ENCODE measurements around the gene ENTPD5. TPM values are rescaled to one million over a fixed set of nuclear protein-coding genes. Genes with fewer than 3 reads are reported as not detected.
"Not testable (repeated sequence)": the region's sequence is repeated elsewhere in the genome, so short reads cannot be mapped to it uniquely, and the experiment has no call there.

Gene ENTPD5
- polyA plus RNA-seq, 1 donor, result 75.2 TPM

DNA sequence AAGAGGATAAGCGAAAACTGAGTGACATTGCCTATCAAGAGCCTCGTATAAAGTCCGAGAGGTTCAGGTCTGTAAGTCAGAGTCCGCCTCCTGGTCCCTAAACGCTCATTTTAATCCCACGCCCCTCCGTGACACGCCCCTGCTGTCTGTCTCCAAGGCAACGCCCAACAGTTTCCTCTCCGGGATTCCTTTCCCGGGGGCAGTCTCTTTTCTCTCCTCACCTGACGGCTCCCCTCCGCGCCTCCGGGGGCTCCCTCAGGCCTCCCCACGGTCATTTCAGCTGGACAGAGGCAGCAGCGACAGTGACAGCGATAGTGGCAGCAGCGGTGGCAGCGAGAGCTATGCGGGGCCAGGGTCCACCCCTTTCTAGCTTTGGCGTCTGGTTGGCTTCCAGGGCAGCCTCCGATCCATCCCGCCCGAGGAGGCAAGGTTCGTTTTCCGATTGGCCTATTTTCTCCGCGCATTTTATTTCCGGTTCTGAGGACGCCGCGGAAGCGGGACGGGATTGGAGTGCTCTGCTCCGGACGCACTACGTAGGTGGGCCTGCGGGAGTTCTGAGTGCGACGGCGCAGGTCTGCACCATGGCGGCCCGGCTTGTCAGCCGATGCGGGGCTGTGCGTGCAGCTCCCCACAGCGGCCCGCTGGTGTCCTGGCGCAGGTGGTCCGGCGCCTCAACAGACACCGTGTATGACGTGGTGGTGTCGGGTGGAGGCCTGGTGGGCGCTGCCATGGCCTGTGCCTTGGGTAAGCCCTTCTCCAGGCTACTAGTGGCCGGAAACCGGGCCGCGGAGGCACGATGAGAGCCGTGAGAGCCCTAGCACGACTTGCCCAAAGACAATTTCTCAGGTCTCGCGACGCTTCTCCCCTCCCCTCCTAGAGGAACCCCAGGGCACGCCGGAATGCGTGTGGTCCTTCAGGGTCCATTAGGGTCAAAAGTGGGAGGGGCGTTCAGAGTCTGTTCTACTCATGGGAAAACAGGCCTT is 69.0 kb downstream of the ENTPD5 start, which contains the start of the genes COQ6 and FAM161B:
TSS of gene COQ6 (plus strand) at position 551 of the 983 bp plus-strand sequence. CDS start at position 582, 31 bp downstream.
TSS of gene FAM161B (minus strand) at position 343 of the 983 bp plus-strand sequence. CDS start at position 275, 68 bp downstream.
- 0% methylated on average over 1 of the region's 70 CpGs for WGBS (ENCODE audit: insufficient coverage, low lambda C conversion rate)
- no peaks in the 10 kb centered on the region for H3K9me3 ChIP-seq (ENCODE audit: control insufficient read depth, low read depth, low read length)
- peak within 1 kb of the TSS; percentile 89 for H3K27ac ChIP-seq (ENCODE audit: low read length)
- peak within 1 kb of the TSS; percentile 94 for H3K4me3 ChIP-seq (ENCODE audit: low read length)
- DNase-seq, result peak; percentile 95 to 98
- peaks cover 10% of the 10 kb centered on the region for H3K36me3 ChIP-seq (ENCODE audit: control insufficient read depth, insufficient read depth, low read length)
- peaks cover 8% of the 10 kb centered on the region for H3K27me3 ChIP-seq (ENCODE audit: control insufficient read depth, insufficient read depth, low read length)
- H3K4me1 ChIP-seq (ENCODE audit: control insufficient read depth, insufficient read depth, low read length), result no peaks in the 10 kb centered on the region

DNA sequence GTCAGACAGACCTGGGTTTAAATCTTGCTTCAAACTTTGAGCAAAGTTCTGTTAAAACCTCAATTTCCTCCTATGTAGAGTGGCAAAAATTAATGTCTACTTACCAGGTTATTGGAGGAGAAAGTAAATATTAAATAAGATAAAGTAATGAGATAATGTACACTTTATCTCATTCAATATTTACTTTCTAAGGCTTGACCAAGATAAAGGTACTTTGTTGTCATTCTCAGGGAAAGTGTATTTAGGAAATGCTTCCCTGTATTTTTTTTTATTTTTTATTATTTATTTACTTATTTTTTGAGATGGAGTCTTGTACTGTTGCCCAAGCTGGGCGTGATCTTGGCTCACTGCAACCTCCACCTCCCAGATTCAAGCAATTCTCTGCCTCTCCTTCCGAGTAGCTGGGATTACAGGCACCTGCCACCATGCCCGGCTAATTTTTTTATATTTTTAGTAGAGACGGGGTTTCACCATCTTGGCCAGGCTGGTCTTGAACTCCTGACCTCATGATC is 73.9 kb downstream of the ENTPD5 start:
- H3K4me3 ChIP-seq (ENCODE audit: low read length), result no peak overlapping the region
- peaks cover 3% of the 10 kb centered on the region for H3K4me1 ChIP-seq (ENCODE audit: control insufficient read depth, insufficient read depth, low read length)
- WGBS (ENCODE audit: insufficient coverage, low lambda C conversion rate), result no CpG with 5 or more reads among the region's 4 CpGs
- peaks cover 21% of the 10 kb centered on the region for H3K36me3 ChIP-seq (ENCODE audit: control insufficient read depth, insufficient read depth, low read length)
- peaks cover 36% of the 10 kb centered on the region for H3K27me3 ChIP-seq (ENCODE audit: control insufficient read depth, insufficient read depth, low read length)
- H3K27ac ChIP-seq (ENCODE audit: low read length), result no peak overlapping the region
- no peaks in the 10 kb centered on the region for H3K9me3 ChIP-seq (ENCODE audit: control insufficient read depth, low read depth, low read length)
- DNase-seq, result peak; percentile 6 to 14

DNA sequence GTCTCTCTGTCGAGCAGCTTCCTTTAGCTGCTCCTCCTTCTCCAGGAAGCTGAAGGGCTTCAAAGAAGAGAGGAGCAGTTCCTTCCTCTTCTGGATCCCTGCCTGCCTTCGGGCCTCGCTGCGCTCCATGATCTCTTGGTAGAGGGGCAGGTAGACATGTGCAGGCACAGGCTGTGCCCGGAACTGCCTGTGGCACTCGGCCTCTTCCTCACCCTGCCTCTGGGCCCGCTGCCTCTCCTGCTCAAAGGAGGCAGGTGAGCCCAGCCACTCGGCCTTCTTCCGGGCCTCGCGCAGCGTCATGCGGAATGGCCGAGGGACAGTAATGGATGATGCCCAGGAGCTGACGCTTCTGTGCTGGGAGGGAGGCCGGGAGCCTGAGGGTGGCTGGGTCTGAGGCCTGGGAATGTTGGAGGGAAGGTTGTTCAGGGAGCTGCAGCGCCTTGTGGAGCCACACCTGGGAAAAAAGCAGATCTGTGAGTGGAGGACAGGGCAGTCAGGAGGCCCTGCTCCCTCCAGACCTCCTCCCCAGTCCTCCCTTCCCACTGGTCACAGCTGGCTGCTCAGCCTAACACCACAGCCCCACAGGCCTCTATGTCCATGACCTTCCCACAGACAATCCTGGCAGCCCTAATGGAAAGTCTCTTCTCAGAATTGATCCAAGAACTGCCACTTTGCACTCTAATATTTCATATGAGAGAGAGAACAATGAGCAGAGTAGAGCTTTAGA is 74.5 kb downstream of the ENTPD5 start:
- Histone ChIP-seq H3K27me3 (ENCODE audit: control insufficient read depth, insufficient read depth, low read length) (peaks cover 42% of the 10 kb centered on the region), H3K36me3 (ENCODE audit: control insufficient read depth, insufficient read depth, low read length) (peaks cover 27% of the 10 kb centered on the region), H3K4me1 (ENCODE audit: control insufficient read depth, insufficient read depth, low read length) (peaks cover 3% of the 10 kb centered on the region), H3K9me3 (ENCODE audit: control insufficient read depth, low read depth, low read length) (no peaks in the 10 kb centered on the region), H3K4me3 (ENCODE audit: low read length) (no peak overlapping the region), H3K27ac (ENCODE audit: low read length) (no peak overlapping the region)
- DNase-seq, result no peak
- WGBS (ENCODE audit: insufficient coverage, low lambda C conversion rate), result no CpG with 5 or more reads among the region's 17 CpGs

DNA sequence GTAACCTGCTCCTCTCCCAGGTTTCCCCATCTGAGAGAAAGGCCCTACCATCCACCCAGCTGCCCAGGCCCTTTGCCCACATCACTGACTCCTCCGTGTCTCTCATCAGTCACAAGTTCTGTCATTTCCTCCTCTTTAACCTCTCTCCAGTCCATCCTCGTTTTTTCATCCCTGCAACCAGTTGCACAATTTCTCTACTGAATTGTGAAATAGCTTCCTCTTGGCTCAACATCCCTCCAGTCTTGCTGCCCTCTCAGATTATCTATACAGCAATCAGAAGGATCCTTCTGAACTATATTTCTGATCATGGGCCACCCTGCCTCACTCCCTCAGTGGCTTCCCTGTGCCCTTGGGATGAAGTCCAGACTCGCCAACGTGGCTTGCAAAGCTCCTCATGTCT is 76.0 kb downstream of the ENTPD5 start:
- DNase-seq, result peak; percentile 52 to 72

DNA sequence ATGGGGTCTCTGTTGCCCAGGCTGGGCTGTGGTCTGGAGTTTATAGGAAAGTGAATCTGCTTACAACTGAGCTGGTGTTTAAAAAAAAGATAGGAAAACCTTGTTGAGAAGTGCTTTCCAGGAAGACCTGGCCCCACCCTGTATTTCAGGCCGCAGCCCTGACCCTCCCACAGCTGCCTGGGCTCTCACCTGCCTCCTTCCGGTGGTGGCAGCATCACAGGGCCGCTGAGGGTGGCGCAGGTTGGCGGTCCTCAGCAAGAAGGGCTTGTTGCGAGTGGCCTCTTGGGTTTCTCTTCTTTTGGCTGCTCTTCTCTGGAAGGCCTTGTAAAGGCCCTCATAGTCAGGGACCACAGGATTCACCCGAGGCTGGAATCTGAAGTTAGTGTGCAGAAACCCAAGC is 76.9 kb downstream of the ENTPD5 start:
- H3K27me3 ChIP-seq (ENCODE audit: control insufficient read depth, insufficient read depth, low read length), result peaks cover 35% of the 10 kb centered on the region
- H3K27ac ChIP-seq (ENCODE audit: low read length), result no peak overlapping the region
- no peak overlapping the region for H3K4me3 ChIP-seq (ENCODE audit: low read length)
- H3K36me3 ChIP-seq (ENCODE audit: control insufficient read depth, insufficient read depth, low read length), result peaks cover 31% of the 10 kb centered on the region
- H3K4me1 ChIP-seq (ENCODE audit: control insufficient read depth, insufficient read depth, low read length), result peaks cover 3% of the 10 kb centered on the region
- WGBS (ENCODE audit: insufficient coverage, low lambda C conversion rate), result no CpG with 5 or more reads among the region's 7 CpGs
- DNase-seq, result no peak
- no peaks in the 10 kb centered on the region for H3K9me3 ChIP-seq (ENCODE audit: control insufficient read depth, low read depth, low read length)

More for the DNA sequence above, 76.0 kb downstream of the ENTPD5 start:
- H3K27me3 ChIP-seq (ENCODE audit: control insufficient read depth, insufficient read depth, low read length), result peaks cover 41% of the 10 kb centered on the region
- no peaks in the 10 kb centered on the region for H3K9me3 ChIP-seq (ENCODE audit: control insufficient read depth, low read depth, low read length)
- H3K4me3 ChIP-seq (ENCODE audit: low read length), result no peak overlapping the region
- WGBS (ENCODE audit: insufficient coverage, low lambda C conversion rate), result 36% methylated on average over 2 of the region's 4 CpGs
- H3K36me3 ChIP-seq (ENCODE audit: control insufficient read depth, insufficient read depth, low read length), result peaks cover 27% of the 10 kb centered on the region
- peaks cover 3% of the 10 kb centered on the region for H3K4me1 ChIP-seq (ENCODE audit: control insufficient read depth, insufficient read depth, low read length)
- H3K27ac ChIP-seq (ENCODE audit: low read length), result no peak overlapping the region

DNA sequence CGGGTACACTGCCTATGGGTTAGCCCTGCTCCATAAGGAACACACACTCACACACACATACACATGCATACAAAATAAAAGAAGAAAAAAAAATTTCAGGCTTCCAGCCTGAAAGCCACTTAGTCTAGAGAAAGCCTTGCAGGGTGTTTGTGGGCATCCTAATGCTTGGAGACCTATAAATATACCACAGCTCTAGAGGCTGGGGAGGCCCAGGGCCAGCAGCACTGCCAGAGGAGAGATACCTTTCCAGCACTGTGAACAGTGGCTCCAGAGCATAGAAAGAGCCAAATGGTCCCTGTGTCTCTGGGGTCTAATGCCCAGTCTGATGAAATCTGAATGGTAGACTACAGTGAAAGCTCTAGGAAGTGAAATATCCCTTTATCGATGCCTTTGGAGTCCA is 82.1 kb downstream of the ENTPD5 start:
- no peak for DNase-seq
- Histone ChIP-seq H3K27me3 (ENCODE audit: control insufficient read depth, insufficient read depth, low read length) (peaks cover 20% of the 10 kb centered on the region), H3K9me3 (ENCODE audit: control insufficient read depth, low read depth, low read length) (no peaks in the 10 kb centered on the region), H3K27ac (ENCODE audit: low read length) (no peak overlapping the region), H3K4me3 (ENCODE audit: low read length) (no peak overlapping the region), H3K4me1 (ENCODE audit: control insufficient read depth, insufficient read depth, low read length) (no peaks in the 10 kb centered on the region), H3K36me3 (ENCODE audit: control insufficient read depth, insufficient read depth, low read length) (peaks cover 44% of the 10 kb centered on the region)
- 100% methylated on average over 1 of the region's 2 CpGs for WGBS (ENCODE audit: insufficient coverage, low lambda C conversion rate)

DNA sequence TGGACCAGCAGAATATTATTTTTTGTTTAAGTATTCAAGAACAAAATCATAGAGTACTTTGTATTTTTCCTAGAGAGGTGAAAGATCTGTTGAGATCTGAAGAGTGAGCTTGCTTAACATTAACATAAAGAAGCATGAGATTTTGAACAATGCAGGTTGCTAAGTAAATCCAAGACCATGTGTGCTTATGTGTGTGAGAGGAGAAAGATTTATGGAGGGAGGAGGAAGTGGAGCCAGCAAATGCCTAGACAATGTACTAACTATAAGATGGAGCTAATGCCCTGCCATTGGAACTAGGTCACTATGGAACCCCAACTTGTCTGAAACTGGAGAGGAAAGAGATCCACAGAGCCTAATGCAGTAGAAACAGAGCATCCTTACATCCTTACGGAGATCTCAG is 82.5 kb downstream of the ENTPD5 start:
- Histone ChIP-seq H3K4me1 (ENCODE audit: control insufficient read depth, insufficient read depth, low read length) (no peaks in the 10 kb centered on the region), H3K4me3 (ENCODE audit: low read length) (no peak overlapping the region), H3K9me3 (ENCODE audit: control insufficient read depth, low read depth, low read length) (no peaks in the 10 kb centered on the region), H3K27ac (ENCODE audit: low read length) (no peak overlapping the region), H3K27me3 (ENCODE audit: control insufficient read depth, insufficient read depth, low read length) (peaks cover 19% of the 10 kb centered on the region), H3K36me3 (ENCODE audit: control insufficient read depth, insufficient read depth, low read length) (peaks cover 47% of the 10 kb centered on the region)
- WGBS (ENCODE audit: insufficient coverage, low lambda C conversion rate), result no CpG with 5 or more reads among the region's 1 CpG
- DNase-seq, result no peak

DNA sequence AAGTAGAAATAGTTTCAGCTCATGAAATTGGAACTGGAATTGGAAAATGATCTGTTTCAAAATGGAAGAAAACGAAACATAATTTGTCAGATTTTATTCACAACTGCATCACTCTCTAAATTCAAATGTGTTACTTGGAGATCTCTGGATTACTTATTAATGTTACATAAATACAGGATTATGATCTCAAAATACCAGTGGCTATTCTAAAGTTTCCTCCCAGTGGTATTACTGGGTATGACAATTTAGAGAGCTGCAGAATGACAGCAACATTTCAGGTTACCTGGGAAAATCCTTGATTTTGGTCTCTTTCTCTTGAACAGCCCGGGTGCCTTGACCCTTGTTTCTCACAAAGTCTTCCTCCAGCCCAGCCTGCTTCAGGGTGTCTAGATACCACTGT is 83.4 kb downstream of the ENTPD5 start:
- Histone ChIP-seq H3K4me3 (ENCODE audit: low read length) (no peak overlapping the region), H3K27me3 (ENCODE audit: control insufficient read depth, insufficient read depth, low read length) (peaks cover 10% of the 10 kb centered on the region), H3K27ac (ENCODE audit: low read length) (no peak overlapping the region), H3K36me3 (ENCODE audit: control insufficient read depth, insufficient read depth, low read length) (peaks cover 52% of the 10 kb centered on the region), H3K4me1 (ENCODE audit: control insufficient read depth, insufficient read depth, low read length) (no peaks in the 10 kb centered on the region), H3K9me3 (ENCODE audit: control insufficient read depth, low read depth, low read length) (no peaks in the 10 kb centered on the region)
- DNase-seq, result no peak
- WGBS (ENCODE audit: insufficient coverage, low lambda C conversion rate), result 100% methylated on average over 1 of the region's 2 CpGs

DNA sequence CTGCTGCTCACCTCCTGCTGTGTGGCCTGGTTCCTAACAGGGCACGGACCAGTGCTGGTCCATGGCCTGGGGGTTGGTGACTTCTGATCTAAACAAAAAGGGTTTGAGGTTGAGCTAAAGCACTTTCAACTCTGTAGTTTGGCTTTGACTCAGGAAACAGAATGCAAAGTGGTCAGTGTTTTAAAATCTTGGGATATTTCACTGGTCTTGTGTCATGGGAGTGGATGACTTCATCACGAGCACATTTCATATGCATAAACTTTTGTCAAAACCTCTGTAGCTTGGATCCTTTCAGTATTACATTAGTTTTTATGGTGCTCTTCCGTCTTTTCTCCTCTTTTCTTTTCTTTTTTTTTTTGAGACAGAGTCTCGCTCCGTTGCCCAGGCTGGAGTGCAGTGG is 94.8 kb downstream of the ENTPD5 start:
- Histone ChIP-seq H3K36me3 (ENCODE audit: control insufficient read depth, insufficient read depth, low read length) (peaks cover 75% of the 10 kb centered on the region), H3K27ac (ENCODE audit: low read length) (no peak overlapping the region), H3K4me3 (ENCODE audit: low read length) (no peak overlapping the region), H3K9me3 (ENCODE audit: control insufficient read depth, low read depth, low read length) (no peaks in the 10 kb centered on the region), H3K27me3 (ENCODE audit: control insufficient read depth, insufficient read depth, low read length) (no peaks in the 10 kb centered on the region), H3K4me1 (ENCODE audit: control insufficient read depth, insufficient read depth, low read length) (no peaks in the 10 kb centered on the region)
- 75% methylated on average over 1 of the region's 5 CpGs for WGBS (ENCODE audit: insufficient coverage, low lambda C conversion rate)
- no peak for DNase-seq

DNA sequence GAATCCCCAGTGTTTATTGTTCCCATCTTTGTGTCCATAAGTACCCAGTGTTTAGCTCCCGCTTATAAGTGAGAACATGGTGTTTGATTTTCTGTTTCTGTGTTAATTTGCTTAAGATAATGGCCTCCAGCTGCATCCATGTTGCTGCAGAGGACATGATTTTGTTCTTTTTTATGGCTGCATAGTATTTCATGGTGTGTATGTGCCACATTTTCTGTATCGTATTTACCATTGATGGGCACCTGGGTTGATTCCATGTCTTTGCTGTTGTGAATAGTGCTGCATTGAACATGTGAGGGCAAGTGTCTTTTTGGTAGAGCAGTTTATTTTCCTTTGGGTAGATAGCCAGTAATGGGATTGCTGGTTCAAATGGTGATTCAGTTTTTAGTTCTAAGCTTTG is 99.6 kb downstream of the ENTPD5 start:
- H3K4me3 ChIP-seq (ENCODE audit: low read length); H3K27me3 ChIP-seq (ENCODE audit: control insufficient read depth, insufficient read depth, low read length); H3K4me1 ChIP-seq (ENCODE audit: control insufficient read depth, insufficient read depth, low read length); H3K27ac ChIP-seq (ENCODE audit: low read length); H3K9me3 ChIP-seq (ENCODE audit: control insufficient read depth, low read depth, low read length); DNase-seq: not testable (repeated sequence)
- H3K36me3 ChIP-seq (ENCODE audit: control insufficient read depth, insufficient read depth, low read length), result peaks cover 51% of the 10 kb centered on the region
- no CpG with 5 or more reads among the region's 2 CpGs for WGBS (ENCODE audit: insufficient coverage, low lambda C conversion rate)
